ENCODE data around the gene NFATC1. TPM values are rescaled to one million over a fixed set of nuclear protein-coding genes. Genes with fewer than 3 reads are reported as not detected.

Gene NFATC1
- total RNA-seq, 4 donors from 2014 or later, result 13.9 to 24.3 (median 16.7) TPM

DNA sequence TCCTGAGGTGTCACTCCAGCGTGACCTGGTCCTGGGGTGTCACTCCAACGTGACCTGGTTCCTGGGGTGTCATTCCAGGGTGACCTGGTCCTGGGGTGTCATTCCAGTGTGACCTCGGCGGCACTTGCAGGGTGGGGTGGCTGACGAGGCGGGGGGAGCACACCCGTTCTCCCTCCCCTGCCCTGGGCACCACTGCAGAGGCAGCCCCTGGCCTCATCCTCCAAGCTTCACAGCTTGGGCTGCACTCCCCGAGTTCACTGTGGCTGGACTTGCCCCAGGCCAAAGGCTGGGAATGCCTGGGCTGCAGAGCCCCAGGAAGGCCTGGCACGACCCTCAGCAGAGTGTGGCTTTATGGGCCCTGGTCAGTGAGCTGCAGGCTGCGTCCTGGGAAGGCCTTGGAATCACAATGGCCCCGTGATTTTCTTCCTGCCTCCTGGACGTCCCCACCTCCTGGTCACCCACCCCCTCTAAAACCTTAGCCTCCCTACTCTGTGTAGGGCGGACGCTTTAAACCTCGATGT lies 88.3 kb downstream of the NFATC1 start:
- DNase-seq (ENCODE audit: low spot score in 2 of 2), result peak; percentile 49 to 67
- H3K4me3 ChIP-seq, result no peak overlapping the region
- peaks cover 20% of the 10 kb centered on the region for H3K4me1 ChIP-seq
- TF ChIP-seq, protein P1, sequence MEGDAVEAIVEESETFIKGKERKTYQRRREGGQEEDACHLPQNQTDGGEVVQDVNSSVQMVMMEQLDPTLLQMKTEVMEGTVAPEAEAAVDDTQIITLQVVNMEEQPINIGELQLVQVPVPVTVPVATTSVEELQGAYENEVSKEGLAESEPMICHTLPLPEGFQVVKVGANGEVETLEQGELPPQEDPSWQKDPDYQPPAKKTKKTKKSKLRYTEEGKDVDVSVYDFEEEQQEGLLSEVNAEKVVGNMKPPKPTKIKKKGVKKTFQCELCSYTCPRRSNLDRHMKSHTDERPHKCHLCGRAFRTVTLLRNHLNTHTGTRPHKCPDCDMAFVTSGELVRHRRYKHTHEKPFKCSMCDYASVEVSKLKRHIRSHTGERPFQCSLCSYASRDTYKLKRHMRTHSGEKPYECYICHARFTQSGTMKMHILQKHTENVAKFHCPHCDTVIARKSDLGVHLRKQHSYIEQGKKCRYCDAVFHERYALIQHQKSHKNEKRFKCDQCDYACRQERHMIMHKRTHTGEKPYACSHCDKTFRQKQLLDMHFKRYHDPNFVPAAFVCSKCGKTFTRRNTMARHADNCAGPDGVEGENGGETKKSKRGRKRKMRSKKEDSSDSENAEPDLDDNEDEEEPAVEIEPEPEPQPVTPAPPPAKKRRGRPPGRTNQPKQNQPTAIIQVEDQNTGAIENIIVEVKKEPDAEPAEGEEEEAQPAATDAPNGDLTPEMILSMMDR (IDR thresholded peaks at IDR 0.05), result no peak
- TF ChIP-seq EP300 (IDR thresholded peaks at IDR 0.05) (no peak), POLR2A (IDR thresholded peaks at IDR 0.05) (no peak), POLR2AphosphoS5 (IDR thresholded peaks at IDR 0.05) (no peak)
- H3K27ac ChIP-seq, result no peak overlapping the region
- WGBS, result 97% methylated on average over 6 of the region's 15 CpGs
- H3K27me3 ChIP-seq, result no peaks in the 10 kb centered on the region
- H3K36me3 ChIP-seq, result peaks cover 31% of the 10 kb centered on the region
- H3K9me3 ChIP-seq, result no peaks in the 10 kb centered on the region

DNA sequence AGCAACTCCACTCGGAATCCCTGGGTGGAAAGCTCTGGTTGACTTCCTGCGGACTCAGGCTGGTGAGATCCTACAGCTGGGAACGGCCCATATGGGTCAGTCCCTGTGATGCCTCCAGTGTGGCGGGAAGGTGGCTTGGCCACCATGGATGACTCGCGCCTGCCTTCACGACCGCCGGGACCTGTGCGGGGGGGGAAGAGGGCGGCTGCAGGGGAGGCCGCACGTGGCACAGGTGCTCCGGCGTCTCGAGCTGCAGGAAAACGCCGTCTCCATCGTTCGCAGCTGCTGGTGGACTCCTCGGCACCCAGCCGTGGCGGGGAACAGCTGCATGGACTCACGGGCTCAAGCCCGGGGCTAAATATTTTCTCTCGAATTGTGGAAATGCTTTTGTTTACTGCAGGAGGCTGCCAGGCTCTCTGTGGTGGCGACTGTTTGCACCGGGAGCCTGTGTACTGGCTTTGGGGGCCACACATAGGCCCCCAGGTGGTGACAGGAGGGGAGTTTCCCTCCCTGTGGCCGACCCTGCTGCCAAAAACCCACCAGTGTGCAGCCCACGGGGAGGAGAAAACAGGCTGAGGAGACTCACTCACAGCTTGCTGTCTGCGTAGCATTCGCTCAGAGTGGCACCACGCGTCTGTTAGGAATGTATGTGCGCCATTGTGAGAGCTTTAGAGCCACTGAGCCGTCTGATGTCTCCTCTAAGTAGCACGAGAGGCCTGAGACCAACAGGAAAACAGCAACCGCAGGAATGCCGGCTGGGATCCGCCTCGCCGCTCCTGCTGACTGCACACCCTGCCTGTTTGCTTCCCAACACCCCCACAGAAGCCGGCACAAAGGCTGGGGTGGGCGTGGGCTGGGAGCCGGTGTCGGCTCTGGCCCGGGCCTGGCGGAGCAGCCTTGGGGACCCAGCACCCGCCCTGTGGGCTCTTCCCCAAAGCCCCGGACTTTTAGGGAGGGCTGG lies 89.2 kb downstream of the NFATC1 start:
- H3K4me3 ChIP-seq, result peak overlapping the region; percentile 12
- peak overlapping the region; percentile 12 for H3K27ac ChIP-seq
- DNase-seq (ENCODE audit: low spot score in 2 of 2), result peak; percentile 64 to 79
- TF ChIP-seq, protein P1 (IDR thresholded peaks at IDR 0.05), result no peak
- TF ChIP-seq EP300 (IDR thresholded peaks at IDR 0.05) (no peak), POLR2AphosphoS5 (IDR thresholded peaks at IDR 0.05) (no peak), POLR2A (IDR thresholded peaks at IDR 0.05) (no peak)
- no peaks in the 10 kb centered on the region for H3K9me3 ChIP-seq
- WGBS, result 74% methylated on average over 13 of the region's 50 CpGs
- no peaks in the 10 kb centered on the region for H3K27me3 ChIP-seq
- peaks cover 20% of the 10 kb centered on the region for H3K4me1 ChIP-seq
- H3K36me3 ChIP-seq, result peaks cover 35% of the 10 kb centered on the region

DNA sequence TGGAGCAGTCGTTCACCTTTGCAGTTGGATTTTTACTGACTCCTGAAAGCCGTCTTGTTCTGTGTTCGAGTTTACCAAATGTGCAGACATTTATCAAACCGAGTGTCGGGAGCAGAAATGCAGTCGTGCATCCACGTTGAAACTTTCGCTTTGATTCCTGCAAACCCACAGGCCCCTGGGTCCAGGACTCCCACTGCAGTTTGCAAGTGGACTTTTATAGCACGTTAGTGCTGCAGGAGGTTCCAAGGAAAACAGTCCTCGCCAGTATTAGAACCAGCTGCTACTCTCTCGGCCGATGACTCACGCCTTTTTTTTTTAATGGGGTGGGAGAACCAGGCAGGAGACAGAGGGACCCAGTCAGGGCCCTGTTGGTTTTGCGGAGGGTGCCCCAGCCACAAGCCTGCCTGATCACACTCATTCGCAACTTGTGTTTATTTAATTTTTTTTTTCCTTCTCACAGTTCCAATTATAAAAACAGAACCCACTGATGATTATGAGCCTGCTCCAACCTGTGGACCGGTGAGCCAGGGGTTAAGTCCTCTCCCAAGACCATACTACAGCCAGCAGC lies 90.1 kb downstream of the NFATC1 start:
- Histone ChIP-seq H3K27me3 (no peaks in the 10 kb centered on the region), H3K36me3 (peaks cover 35% of the 10 kb centered on the region), H3K4me1 (peaks cover 20% of the 10 kb centered on the region), H3K27ac (no peak overlapping the region), H3K9me3 (no peaks in the 10 kb centered on the region), H3K4me3 (peak overlapping the region; percentile 12)
- 73% methylated on average over 16 of the region's 16 CpGs for WGBS
- peak; percentile 33 to 72 for DNase-seq (ENCODE audit: low spot score in 2 of 2)
- no peak for TF ChIP-seq POLR2AphosphoS5 (IDR thresholded peaks at IDR 0.05)
- TF ChIP-seq, protein P1 (IDR thresholded peaks at IDR 0.05), result no peak
- TF ChIP-seq EP300 (IDR thresholded peaks at IDR 0.05), result no peak
- no peak for TF ChIP-seq POLR2A (IDR thresholded peaks at IDR 0.05)

DNA sequence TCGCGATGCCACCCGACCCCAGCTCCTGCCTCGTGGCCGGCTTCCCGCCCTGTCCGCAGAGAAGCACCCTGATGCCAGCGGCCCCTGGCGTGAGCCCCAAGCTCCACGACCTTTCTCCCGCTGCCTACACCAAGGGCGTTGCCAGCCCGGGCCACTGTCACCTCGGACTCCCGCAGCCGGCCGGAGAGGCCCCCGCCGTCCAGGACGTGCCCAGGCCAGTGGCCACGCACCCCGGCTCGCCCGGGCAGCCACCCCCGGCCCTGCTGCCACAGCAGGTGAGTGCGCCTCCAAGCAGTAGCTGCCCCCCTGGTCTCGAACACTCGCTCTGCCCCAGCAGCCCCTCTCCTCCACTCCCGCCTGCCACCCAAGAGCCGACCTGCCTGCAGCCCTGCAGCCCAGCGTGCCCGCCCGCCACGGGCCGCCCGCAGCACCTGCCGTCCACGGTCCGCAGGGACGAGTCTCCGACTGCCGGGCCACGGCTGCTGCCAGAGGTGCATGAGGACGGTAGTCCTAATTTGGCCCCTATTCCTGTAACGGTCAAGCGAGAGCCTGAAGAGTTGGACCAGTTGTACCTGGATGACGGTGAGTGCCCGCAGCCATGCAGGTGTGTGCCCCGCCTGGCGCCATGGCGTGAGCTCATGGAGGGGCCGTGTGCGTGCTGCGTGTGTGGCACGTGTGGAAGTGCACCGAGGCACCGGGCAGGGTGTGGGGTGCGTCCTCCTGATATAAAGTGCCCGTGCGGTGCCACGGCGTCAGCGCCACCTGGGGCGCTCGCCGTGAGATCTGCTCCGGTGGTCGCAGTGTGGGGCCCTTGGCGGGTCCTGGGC lies 90.8 kb downstream of the NFATC1 start:
- WGBS, result 78% methylated on average over 18 of the region's 69 CpGs
- H3K4me3 ChIP-seq, result no peak overlapping the region
- H3K36me3 ChIP-seq, result peaks cover 39% of the 10 kb centered on the region
- peaks cover 20% of the 10 kb centered on the region for H3K4me1 ChIP-seq
- TF ChIP-seq POLR2A (IDR thresholded peaks at IDR 0.05), result no peak
- TF ChIP-seq POLR2AphosphoS5 (IDR thresholded peaks at IDR 0.05), result no peak
- no peak for TF ChIP-seq EP300 (IDR thresholded peaks at IDR 0.05)
- no peaks in the 10 kb centered on the region for H3K27me3 ChIP-seq
- no peak overlapping the region for H3K27ac ChIP-seq
- DNase-seq (ENCODE audit: low spot score in 2 of 2), result peak; percentile 58 to 78
- no peaks in the 10 kb centered on the region for H3K9me3 ChIP-seq

DNA sequence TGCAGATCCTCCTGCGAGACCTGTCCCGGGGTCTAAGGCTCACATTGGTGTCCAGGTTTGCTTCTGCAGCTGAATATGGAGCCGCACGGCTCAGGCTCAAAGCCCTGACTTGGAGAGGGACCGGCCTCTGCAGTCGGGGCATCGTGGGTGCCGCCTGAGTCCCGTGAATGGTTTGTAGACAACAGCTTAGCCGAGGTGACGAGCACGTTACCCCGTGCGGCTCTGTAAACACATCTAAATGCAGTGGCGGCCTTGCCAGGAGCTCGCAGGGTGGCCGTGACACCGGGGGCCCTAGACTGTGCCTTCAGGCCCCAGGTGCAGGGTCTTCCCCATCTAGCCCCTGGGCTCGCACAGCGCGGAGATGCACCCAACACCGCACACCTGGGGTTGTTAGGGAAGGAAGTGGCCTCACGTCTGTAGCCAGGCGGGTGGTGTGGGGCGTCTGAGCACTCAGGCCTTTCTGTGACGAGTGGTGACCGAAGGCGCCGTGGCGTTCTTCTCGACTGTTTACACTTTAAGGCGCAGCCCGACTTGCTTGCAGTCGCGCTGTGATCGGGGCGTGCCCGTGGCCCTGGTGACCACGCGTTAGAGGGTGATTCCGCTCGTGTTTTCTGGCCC lies 91.6 kb downstream of the NFATC1 start:
- peak; percentile 55 to 81 for DNase-seq (ENCODE audit: low spot score in 2 of 2)
- Histone ChIP-seq H3K4me3 (no peak overlapping the region), H3K4me1 (peaks cover 20% of the 10 kb centered on the region), H3K9me3 (no peaks in the 10 kb centered on the region), H3K36me3 (peaks cover 44% of the 10 kb centered on the region), H3K27me3 (no peaks in the 10 kb centered on the region), H3K27ac (no peak overlapping the region)
- 98% methylated on average over 30 of the region's 42 CpGs for WGBS
- TF ChIP-seq POLR2AphosphoS5 (IDR thresholded peaks at IDR 0.05), result no peak
- TF ChIP-seq, protein P1 (IDR thresholded peaks at IDR 0.05), result no peak
- TF ChIP-seq EP300 (IDR thresholded peaks at IDR 0.05), result no peak
- TF ChIP-seq POLR2A (IDR thresholded peaks at IDR 0.05), result no peak

Measured in suprapubic skin (tissue), 4 donors.